Measurements from ENCODE around the gene RAB44.

DNA sequence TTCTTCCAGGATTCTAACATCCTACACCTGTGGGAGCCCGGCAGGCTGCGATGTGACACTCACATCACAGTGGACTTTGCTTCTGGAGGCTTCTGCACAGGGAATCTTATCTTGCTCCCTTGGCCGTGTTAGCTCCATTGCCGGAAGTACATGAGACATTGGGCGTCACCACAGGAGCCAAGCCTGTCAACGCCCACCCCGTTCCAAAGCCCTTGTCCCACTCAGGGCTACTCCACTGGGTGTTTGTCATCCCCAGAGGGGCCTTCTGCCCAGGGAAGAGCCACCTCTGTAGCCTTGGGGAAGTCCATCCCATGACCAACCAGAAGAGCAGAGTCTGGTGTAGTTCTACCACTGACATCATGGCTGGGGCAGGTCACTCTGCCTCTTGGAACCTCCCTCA is 1.7 kb downstream of the RAB44 start:
- TF ChIP-seq, protein P1, sequence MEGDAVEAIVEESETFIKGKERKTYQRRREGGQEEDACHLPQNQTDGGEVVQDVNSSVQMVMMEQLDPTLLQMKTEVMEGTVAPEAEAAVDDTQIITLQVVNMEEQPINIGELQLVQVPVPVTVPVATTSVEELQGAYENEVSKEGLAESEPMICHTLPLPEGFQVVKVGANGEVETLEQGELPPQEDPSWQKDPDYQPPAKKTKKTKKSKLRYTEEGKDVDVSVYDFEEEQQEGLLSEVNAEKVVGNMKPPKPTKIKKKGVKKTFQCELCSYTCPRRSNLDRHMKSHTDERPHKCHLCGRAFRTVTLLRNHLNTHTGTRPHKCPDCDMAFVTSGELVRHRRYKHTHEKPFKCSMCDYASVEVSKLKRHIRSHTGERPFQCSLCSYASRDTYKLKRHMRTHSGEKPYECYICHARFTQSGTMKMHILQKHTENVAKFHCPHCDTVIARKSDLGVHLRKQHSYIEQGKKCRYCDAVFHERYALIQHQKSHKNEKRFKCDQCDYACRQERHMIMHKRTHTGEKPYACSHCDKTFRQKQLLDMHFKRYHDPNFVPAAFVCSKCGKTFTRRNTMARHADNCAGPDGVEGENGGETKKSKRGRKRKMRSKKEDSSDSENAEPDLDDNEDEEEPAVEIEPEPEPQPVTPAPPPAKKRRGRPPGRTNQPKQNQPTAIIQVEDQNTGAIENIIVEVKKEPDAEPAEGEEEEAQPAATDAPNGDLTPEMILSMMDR (IDR thresholded peaks at IDR 0.05; ENCODE audit: low read depth, low read length) = no peak
- TF ChIP-seq POLR2A (IDR thresholded peaks at IDR 0.05; ENCODE audit: extremely low read depth, insufficient read length) (no peak), MYC (IDR thresholded peaks at IDR 0.05; ENCODE audit: low read depth, low read length) (no peak)
